ENCODE results near the gene TUSC2. TPM values are rescaled to one million over a fixed set of nuclear protein-coding genes. Genes with fewer than 3 reads are reported as not detected.

Gene TUSC2
- total RNA-seq, 1 donor from 2014 or later: 41.4 TPM

- no peaks in the 10 kb centered on the region for H3K36me3 ChIP-seq (ENCODE audit: insufficient read depth, low read length)
- H3K4me3 ChIP-seq (ENCODE audit: insufficient read depth, low read depth, low read length): no peak overlapping the region
- no peaks in the 10 kb centered on the region for H4K20me1 ChIP-seq (ENCODE audit: insufficient read depth, low read length)
- H3K9ac ChIP-seq (ENCODE audit: low read length): no peak overlapping the region
- peaks cover 7% of the 10 kb centered on the region for H3K79me2 ChIP-seq (ENCODE audit: insufficient read depth, low read length)
- H3K9me3 ChIP-seq (ENCODE audit: insufficient read depth, low read depth, low read length): no peaks in the 10 kb centered on the region
- no peak overlapping the region for H3K4me3 Mint-ChIP-seq (ENCODE audit: unreplicated experiment)
- no peak overlapping the region for H3K27ac Mint-ChIP-seq (ENCODE audit: unreplicated experiment)
- DNase-seq (ENCODE audit: low read depth) (no peak), FAIRE-seq (no peak)
- no peaks in the 10 kb centered on the region for H3K9me3 Mint-ChIP-seq (ENCODE audit: unreplicated experiment)
- no peaks in the 10 kb centered on the region for H3K36me3 Mint-ChIP-seq (ENCODE audit: low read depth, unreplicated experiment)
- no peak overlapping the region for H3K4me2 ChIP-seq (ENCODE audit: low read length)
- no peak overlapping the region for H2AFZ ChIP-seq (ENCODE audit: low read depth, low read length)
- H3K27ac ChIP-seq (ENCODE audit: low read depth, low read length): no peak overlapping the region
- peaks cover 22% of the 10 kb centered on the region for H3K4me1 ChIP-seq (ENCODE audit: insufficient read depth, low read length)
- no peaks in the 10 kb centered on the region for H3K27me3 ChIP-seq (ENCODE audit: insufficient read depth, low read length)
- peaks cover 11% of the 10 kb centered on the region for H3K4me1 Mint-ChIP-seq (ENCODE audit: low read depth, unreplicated experiment)
- TF ChIP-seq EZH2 (IDR thresholded peaks at IDR 0.05; ENCODE audit: insufficient read depth, low read length): no peak
- TF ChIP-seq CTCF (IDR thresholded peaks at IDR 0.05; ENCODE audit: insufficient read depth, low read depth, low read length): no peak
- H3K27me3 Mint-ChIP-seq (ENCODE audit: low read depth, unreplicated experiment): no peaks in the 10 kb centered on the region
These were observed 30.6 kb downstream of the TUSC2 start for GRCh38 chr3:50297384-50297775.

- H3K4me3 ChIP-seq (ENCODE audit: insufficient read depth, low read depth, low read length): no peak overlapping the region
- Mint-ChIP-seq H3K4me1 (ENCODE audit: low read depth, unreplicated experiment) (peaks cover 11% of the 10 kb centered on the region), H3K9me3 (ENCODE audit: unreplicated experiment) (no peaks in the 10 kb centered on the region), H3K4me3 (ENCODE audit: unreplicated experiment) (no peak overlapping the region), H3K27ac (ENCODE audit: unreplicated experiment) (no peak overlapping the region), H3K27me3 (ENCODE audit: low read depth, unreplicated experiment) (no peaks in the 10 kb centered on the region), H3K36me3 (ENCODE audit: low read depth, unreplicated experiment) (no peaks in the 10 kb centered on the region)
- H3K9ac ChIP-seq (ENCODE audit: low read length): no peak overlapping the region
- H3K4me2 ChIP-seq (ENCODE audit: low read length): no peak overlapping the region
- H3K27me3 ChIP-seq (ENCODE audit: insufficient read depth, low read length): no peaks in the 10 kb centered on the region
- H3K9me3 ChIP-seq (ENCODE audit: insufficient read depth, low read depth, low read length): no peaks in the 10 kb centered on the region
- no peak overlapping the region for H3K27ac ChIP-seq (ENCODE audit: low read depth, low read length)
- TF ChIP-seq EZH2 (IDR thresholded peaks at IDR 0.05; ENCODE audit: insufficient read depth, low read length) (no peak), CTCF (IDR thresholded peaks at IDR 0.05; ENCODE audit: insufficient read depth, low read depth, low read length) (no peak)
- FAIRE-seq (no peak), DNase-seq (ENCODE audit: low read depth) (no peak)
- H3K36me3 ChIP-seq (ENCODE audit: insufficient read depth, low read length): no peaks in the 10 kb centered on the region
- peaks cover 22% of the 10 kb centered on the region for H3K4me1 ChIP-seq (ENCODE audit: insufficient read depth, low read length)
- no peaks in the 10 kb centered on the region for H4K20me1 ChIP-seq (ENCODE audit: insufficient read depth, low read length)
- H2AFZ ChIP-seq (ENCODE audit: low read depth, low read length): no peak overlapping the region
- H3K79me2 ChIP-seq (ENCODE audit: insufficient read depth, low read length): peaks cover 10% of the 10 kb centered on the region
These were observed 31.2 kb downstream of the TUSC2 start for GRCh38 chr3:50296721-50297383.
